GM19240 (cell line): ENCODE data around the gene LSAMP.

Experiments
- DNase-seq: peaks from one replicate; pipeline ENCODE4 v3.0.0; 2011; ENCODE audit warnings: low spot score; ENCODE audit not compliant: insufficient read length

The LSAMP gene

GRCh38 chr3:116432795-116433194 lies 12.5 kb downstream of the LSAMP start:
- DNase-seq: no peak

GRCh38 chr3:116429479-116430269 lies 15.6 kb downstream of the LSAMP start:
- no peak for DNase-seq

- no peak for DNase-seq
These were observed 19.3 kb downstream of the LSAMP start for GRCh38 chr3:116426036-116426435.

- no peak for DNase-seq
These were observed 20.2 kb downstream of the LSAMP start for GRCh38 chr3:116425126-116425525.

GRCh38 chr3:116423945-116424344 lies 21.3 kb downstream of the LSAMP start:
- no peak for DNase-seq

GRCh38 chr3:116423374-116423773 lies 21.9 kb downstream of the LSAMP start:
- no peak for DNase-seq

GRCh38 chr3:116417151-116417550 lies 28.1 kb downstream of the LSAMP start:
- DNase-seq: no peak

- no peak for DNase-seq
These were observed 32.0 kb downstream of the LSAMP start for GRCh38 chr3:116413319-116413718.

- no peak for DNase-seq
These were observed 36.8 kb downstream of the LSAMP start for GRCh38 chr3:116408473-116408872.

- no peak for DNase-seq
These were observed 40.1 kb downstream of the LSAMP start for GRCh38 chr3:116405231-116405630.

GRCh38 chr3:116399701-116400226 lies 45.5 kb downstream of the LSAMP start:
- DNase-seq: no peak

GRCh38 chr3:116394365-116394764 lies 50.9 kb downstream of the LSAMP start:
- no peak for DNase-seq

- DNase-seq: no peak
These were observed 52.1 kb downstream of the LSAMP start for GRCh38 chr3:116393199-116393598.

- DNase-seq: no peak
These were observed 53.0 kb downstream of the LSAMP start for GRCh38 chr3:116392291-116392690.

GRCh38 chr3:116391296-116392201 lies 53.7 kb downstream of the LSAMP start:
- DNase-seq: no peak

- DNase-seq: no peak
These were observed 55.0 kb downstream of the LSAMP start for GRCh38 chr3:116390318-116390717.

GRCh38 chr3:116388867-116389385 lies 56.4 kb downstream of the LSAMP start:
- no peak for DNase-seq

- no peak for DNase-seq
These were observed 59.1 kb downstream of the LSAMP start for GRCh38 chr3:116386168-116386567.

- no peak for DNase-seq
These were observed 60.6 kb downstream of the LSAMP start for GRCh38 chr3:116384717-116385116.

GRCh38 chr3:116378077-116378476 lies 67.2 kb downstream of the LSAMP start:
- no peak for DNase-seq

- DNase-seq: no peak
These were observed 70.4 kb downstream of the LSAMP start for GRCh38 chr3:116374901-116375300.
